Esophagus squamous epithelium (tissue), 4 donors: ENCODE measurements around the gene CSTF1.

Source experiments
- POLR2A ChIP-seq, 4 donors: fragments of 450-650 bp; IDR thresholded peaks; one replicate each; pipeline ENCODE4 v1.6.1; 2017; ENCODE audit warnings: antibody characterized with exemption in 4 of 4, mild to moderate bottlenecking in 4 of 4, moderate library complexity in 3 of 4
- TF ChIP-seq, protein P1 (sequence below), 6 experiments: fragments of 450-650 bp in 4 of 6; fragments of 200-600 bp in 2 of 6; sonication (generic) in 2 of 6; IDR thresholded peaks; one replicate each; pipeline ENCODE4 v1.5.1; 2016 to 2019; ENCODE audit warnings: antibody characterized with exemption in 6 of 6, mild to moderate bottlenecking in 4 of 6, moderate library complexity in 4 of 6

DNA sequence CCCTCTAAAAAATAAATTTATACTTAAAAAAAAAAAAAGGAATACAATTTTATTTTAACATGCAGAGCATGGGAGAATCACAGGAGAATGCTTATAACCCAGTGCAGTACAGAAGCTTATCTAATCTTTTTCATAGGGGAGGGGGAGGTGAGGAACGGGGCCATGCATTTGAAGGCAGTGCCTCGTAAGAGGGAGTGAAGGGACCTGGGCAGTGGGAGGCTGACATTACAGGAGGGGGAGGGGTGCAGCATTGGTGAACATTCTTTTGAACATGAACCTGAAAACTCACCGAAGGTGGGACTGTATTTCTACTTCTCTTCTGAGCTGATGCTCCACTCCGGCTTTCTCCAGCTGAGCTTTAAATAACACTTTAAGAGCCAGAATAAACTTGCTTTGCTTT, 9.7 kb upstream of the CSTF1 start:
- TF ChIP-seq, protein P1, sequence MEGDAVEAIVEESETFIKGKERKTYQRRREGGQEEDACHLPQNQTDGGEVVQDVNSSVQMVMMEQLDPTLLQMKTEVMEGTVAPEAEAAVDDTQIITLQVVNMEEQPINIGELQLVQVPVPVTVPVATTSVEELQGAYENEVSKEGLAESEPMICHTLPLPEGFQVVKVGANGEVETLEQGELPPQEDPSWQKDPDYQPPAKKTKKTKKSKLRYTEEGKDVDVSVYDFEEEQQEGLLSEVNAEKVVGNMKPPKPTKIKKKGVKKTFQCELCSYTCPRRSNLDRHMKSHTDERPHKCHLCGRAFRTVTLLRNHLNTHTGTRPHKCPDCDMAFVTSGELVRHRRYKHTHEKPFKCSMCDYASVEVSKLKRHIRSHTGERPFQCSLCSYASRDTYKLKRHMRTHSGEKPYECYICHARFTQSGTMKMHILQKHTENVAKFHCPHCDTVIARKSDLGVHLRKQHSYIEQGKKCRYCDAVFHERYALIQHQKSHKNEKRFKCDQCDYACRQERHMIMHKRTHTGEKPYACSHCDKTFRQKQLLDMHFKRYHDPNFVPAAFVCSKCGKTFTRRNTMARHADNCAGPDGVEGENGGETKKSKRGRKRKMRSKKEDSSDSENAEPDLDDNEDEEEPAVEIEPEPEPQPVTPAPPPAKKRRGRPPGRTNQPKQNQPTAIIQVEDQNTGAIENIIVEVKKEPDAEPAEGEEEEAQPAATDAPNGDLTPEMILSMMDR (IDR thresholded peaks at IDR 0.05), result no peak
- no peak for TF ChIP-seq POLR2A (IDR thresholded peaks at IDR 0.05)
